AG09319 (cell line): ENCODE data around the gene SLC44A1.

Experiments
- DNase-seq: peaks from one replicate; pipeline ENCODE4 v3.0.0-alpha.2; 2010; ENCODE audit warnings: low read depth; ENCODE audit errors: extremely low read depth
- TF ChIP-seq, protein P1 (sequence below): IDR thresholded peaks from 2 replicates; pipeline ENCODE4 v1.5.1; 2011; ENCODE audit warnings: low read depth, mild to moderate bottlenecking, inconsistent platforms, low read length, moderate library complexity

The SLC44A1 gene

GRCh38 chr9:105226055-105226454, 18.4 kb upstream of the SLC44A1 start:
- TF ChIP-seq, protein P1, sequence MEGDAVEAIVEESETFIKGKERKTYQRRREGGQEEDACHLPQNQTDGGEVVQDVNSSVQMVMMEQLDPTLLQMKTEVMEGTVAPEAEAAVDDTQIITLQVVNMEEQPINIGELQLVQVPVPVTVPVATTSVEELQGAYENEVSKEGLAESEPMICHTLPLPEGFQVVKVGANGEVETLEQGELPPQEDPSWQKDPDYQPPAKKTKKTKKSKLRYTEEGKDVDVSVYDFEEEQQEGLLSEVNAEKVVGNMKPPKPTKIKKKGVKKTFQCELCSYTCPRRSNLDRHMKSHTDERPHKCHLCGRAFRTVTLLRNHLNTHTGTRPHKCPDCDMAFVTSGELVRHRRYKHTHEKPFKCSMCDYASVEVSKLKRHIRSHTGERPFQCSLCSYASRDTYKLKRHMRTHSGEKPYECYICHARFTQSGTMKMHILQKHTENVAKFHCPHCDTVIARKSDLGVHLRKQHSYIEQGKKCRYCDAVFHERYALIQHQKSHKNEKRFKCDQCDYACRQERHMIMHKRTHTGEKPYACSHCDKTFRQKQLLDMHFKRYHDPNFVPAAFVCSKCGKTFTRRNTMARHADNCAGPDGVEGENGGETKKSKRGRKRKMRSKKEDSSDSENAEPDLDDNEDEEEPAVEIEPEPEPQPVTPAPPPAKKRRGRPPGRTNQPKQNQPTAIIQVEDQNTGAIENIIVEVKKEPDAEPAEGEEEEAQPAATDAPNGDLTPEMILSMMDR: no peak
- DNase-seq: no peak

GRCh38 chr9:105232207-105232606, 12.2 kb upstream of the SLC44A1 start:
- TF ChIP-seq, protein P1: no peak
- no peak for DNase-seq

GRCh38 chr9:105233873-105234272, 10.6 kb upstream of the SLC44A1 start:
- DNase-seq: no peak
- TF ChIP-seq, protein P1: no peak

- DNase-seq: no peak
- TF ChIP-seq, protein P1: no peak
Measured at GRCh38 chr9:105236261-105236660, 8.2 kb upstream of the SLC44A1 start.

DNA sequence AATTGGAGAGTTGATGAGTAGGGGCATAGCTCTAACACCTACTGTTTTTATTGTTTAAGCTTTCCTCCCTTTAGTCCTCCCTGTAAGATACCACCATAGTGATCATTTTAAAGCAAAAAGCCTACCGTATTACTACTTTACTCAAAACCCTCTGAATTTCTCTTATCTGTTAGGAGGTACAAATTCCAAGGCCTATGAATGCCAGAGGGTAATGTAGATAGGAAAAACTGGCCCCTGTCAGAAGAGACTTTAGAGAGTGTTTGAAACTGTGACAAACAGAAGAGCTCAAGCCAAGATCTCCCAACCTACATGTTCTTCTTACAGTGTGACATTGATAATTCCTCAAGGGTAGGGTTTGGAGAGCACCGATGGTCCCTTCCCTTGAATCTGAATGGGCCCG, 7.2 kb upstream of the SLC44A1 start:
- no peak for DNase-seq
- TF ChIP-seq, protein P1: no peak

DNA sequence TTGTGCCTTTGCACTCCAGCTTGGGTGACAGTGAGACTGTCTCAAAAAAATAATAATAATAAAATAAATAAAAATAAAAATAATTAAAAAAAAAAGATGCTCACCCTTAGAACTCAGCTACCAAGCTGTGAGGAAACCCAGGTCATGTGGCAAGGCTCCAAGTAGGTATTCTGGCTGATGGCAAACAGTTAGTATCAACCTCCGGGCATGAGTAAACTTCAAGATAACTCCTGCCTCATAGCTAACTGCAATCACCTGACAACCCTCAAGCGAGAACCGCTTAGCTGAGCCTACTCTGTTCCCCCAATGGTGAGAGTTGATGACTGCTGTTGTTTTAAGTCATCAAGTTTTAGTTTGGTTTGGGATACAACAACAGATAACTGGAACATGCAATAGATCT, 6.1 kb upstream of the SLC44A1 start:
- no peak for DNase-seq
- TF ChIP-seq, protein P1: no peak

- TF ChIP-seq, protein P1: no peak
- no peak for DNase-seq
Measured at GRCh38 chr9:105241356-105242043, 3.0 kb upstream of the SLC44A1 start.
